GM19467 (cell line): ENCODE measurements around the gene GALNTL6.

Experiments
- ATAC-seq: cut with Tn5 transposase; IDR thresholded peaks from one replicate; pipeline ENCODE4 v1.9.1; 2021; ENCODE audit warnings: mild to moderate bottlenecking, moderate library complexity; ENCODE audit not compliant: unreplicated experiment

The GALNTL6 gene

DNA sequence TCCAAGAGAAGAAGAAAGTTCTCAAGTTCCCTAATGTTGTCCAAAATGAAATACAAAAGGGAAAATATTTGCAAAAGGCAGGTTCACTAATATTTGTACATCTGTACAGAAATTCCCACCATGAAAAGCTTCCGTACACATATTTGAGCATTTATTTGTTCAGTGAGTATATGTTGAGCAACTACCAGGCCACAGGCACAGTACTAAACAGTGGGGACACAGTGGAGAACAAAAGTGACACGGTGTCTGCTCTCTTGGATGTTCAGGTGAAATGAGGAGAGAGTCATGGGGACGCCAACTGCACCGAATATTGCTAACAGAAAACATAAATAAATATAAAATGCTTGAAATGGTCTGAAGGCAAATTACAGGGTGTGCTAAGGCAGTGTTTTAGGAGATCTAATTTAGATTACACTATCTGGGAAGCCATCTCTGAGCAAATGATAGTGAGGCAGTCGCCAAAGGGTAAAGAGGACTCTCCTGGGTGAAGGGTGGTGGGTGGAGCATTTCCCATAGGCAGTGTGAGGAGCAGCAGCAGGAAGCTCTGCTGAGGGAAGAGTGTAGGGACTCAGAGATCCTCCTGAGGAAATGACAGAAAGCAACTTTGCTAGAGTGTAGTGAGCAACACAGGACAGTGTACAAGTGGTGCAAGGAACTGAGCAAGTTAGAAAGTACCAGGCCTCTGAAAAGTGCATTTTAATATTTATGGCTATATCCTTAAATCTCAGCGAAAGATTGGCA lies 375.2 kb downstream of the GALNTL6 start:
- ATAC-seq, result no peak

DNA sequence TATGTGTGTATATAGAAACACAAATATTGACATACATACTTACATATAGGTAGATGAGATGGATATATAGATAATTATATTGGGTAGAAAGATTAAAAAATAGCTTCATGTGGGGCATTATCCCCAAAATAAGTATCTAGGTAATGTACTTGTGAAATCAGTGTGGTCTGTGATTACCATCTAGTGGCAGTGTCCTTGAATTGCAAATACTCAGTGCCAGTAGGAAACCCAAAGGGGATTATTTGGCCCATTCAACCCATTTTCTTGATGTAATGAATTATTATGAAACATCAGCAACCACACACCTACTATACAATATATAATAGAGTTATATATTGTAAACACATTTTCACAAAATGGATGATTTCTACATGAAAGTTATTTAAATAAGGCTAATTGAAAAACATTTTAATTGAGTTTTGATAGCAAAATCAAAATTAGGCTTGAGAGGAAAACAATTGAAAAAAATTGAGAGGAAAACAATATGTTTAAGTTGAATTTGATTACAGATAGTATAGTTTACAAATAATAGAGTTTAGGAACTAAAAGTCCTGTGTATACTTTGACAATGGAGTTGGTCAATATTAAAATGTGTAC lies 389.4 kb downstream of the GALNTL6 start:
- no peak for ATAC-seq

DNA sequence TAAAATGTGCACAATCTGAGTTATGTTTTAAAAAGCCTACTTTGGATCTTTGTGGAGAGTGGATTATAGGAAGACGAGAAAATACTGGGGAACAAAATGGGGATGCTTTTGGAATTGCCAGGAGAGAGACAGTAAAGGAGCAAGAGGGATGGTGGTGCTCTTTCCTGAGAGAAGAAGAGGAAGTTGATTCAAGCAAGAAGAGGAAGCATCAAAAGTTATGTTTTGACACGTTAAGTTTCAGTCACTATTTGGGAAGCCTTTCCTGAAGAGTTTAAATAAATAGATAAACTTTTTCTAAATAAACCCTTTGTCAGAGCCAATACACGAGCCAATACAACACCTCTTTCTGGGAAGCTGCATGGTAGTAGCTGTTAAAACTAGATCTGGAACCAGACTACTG lies 394.1 kb downstream of the GALNTL6 start:
- no peak for ATAC-seq

DNA sequence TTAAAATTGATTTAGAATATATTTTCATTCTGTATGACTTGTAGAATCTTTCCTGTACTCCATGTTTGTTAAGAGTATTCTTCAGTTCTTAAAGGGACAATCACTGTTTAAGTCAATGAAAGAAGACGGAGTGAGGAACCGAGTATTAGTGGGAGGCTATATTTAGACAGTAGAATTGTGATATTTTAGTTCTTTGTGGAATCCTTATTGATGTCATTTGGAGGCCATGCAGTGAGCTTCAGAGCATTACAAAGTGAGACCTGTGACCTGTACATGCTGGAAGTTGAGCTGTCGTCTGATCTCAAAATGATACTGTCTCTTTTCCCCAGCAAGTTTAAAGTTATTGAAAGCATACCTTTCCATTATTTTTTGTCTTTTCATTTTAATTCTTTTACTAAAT lies 394.7 kb downstream of the GALNTL6 start:
- no peak for ATAC-seq

DNA sequence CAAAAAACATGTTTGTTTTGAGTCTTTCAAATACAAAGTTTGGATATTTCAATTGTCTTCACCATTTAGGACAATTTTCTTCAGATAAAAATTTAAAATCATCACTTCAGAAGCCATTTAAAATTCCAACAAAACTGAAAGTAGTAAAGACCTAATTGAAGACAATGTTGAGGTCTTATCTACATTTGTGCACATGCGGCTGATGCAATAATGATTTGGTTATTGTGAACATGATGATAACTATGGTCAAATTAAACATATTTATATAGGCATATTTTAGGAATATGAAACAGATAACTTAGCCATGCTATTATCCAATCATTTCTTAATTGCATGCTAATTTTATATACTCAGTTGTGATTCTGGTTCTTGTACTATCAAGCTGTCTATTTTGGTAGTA lies 407.5 kb downstream of the GALNTL6 start:
- no peak for ATAC-seq

DNA sequence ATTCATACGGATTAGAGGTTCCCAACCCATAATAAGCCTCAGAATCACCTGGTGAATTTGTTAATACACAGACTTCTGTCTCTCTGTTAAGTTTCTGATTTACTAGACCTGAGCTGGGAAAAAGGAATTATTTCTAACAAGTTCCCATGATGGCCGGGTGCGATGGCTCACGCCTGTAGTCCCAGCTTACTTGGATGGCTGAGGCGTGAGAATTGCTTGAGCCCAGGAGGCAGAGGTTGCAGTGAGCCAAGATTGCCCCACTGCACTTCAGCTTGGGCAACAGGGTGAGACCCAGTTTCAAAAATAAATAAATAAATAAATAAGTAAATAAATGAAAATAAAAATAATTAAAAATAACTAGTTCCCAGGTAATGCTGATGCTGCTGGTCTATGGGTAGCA lies 412.3 kb downstream of the GALNTL6 start:
- no peak for ATAC-seq

DNA sequence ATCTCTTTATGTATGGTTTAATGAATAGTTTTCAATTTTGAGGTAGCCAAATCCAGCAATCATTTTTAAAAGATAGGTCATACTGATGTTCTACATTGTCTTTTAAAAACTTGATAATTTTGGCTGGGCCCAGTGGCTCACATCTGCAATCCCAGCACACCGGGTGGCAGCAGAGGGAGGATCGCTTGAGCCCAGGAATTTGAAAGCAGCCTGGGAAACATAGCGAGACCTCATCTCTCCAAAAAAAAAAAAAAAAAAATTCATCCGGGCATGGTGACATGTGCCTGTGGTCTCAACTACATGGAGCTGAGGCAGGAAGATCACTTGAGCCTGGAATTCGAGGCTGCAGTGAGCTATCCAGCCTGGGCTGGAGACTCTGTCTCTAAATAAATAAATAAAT lies 419.8 kb downstream of the GALNTL6 start:
- no peak for ATAC-seq

DNA sequence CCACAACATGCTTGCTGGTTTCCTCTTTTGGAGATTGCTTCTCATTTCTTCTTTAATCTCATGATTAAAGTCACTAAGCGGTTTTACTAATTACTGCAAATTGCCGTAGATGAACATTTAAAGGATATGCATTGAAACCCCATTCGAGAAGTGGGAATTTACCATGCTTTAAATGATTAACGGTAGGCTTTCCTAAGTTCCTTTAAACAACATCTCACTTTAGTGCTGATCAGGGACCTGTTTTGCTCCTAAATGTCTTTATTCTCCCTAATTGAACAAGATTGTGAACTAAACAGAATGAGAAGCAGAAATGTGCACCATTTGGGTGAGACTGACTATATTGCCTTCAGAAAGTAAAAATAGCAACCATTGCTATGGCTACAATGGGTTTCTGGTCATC lies 430.3 kb downstream of the GALNTL6 start:
- ATAC-seq, result no peak

DNA sequence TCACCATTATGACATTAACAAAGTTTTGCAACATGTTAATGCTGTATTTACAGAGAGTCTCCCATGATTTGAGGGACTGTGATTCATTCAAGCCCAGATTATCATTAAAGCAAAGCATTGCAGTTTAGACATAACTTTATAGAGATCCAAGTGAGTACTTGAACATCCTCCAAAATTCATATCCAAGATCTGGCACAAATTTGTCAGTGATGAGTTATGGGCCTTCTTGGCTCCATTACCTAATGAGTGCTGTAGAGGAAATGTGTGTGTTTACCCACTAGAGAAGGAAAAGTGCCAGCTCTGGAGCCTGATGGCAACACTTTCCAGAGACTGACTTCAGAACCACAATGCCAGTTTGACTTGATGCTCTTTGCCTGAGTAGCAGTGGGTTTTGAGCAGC lies 432.3 kb downstream of the GALNTL6 start:
- no peak for ATAC-seq

DNA sequence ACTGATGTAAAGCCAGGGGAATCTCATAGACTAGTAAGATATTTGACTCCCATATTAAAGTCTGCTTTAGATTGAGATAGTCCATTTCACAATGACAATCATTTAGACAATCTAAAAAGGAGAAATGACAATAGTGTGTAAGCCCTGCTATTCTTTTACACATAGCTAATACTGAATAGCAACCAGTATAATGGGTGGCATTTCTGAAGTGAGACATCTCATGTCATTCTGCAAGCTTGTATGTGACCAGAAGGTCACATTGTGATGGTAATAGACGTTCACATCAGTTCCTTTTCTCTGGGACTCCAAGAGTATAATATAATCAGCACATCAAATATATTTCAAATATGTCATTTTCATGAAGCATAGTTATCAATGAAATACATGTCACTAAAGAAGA lies 440.2 kb downstream of the GALNTL6 start:
- no peak for ATAC-seq

DNA sequence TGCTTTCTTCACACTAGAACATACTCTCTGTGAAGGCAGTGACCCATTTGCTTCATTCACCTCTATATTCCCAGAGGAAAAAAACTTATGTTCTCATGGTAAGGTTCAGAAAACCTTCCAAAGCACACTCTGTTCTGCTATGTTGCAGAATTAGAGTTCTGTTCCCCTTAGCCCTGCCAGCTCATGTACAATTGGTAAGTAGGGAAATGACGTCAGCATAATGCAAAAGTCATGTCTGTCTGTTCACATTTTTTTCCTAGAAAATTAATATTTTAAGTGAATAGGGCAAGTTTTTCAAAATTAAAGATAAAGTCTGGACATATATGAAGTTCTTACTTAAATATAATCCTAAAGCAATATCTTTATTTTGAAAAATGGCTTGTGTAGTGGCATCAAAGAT lies 443.6 kb downstream of the GALNTL6 start:
- ATAC-seq, result no peak

DNA sequence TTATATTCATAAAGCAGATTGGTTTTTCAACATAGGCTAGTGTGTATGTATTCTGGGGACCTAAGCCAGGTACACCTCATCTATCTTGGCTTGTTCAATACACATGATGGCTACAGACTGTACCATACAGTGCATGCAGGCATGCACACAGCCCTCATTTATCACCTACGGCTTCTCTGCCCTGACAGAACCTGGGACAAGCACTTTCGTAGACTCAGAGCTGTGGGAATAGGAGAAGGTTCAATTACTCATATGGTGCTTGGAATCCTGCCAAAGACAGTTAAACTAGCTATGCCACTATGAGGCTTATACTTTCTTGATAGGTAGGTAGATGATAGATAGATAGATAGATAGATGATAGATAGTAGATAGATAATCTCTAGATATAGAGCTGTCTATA lies 457.2 kb downstream of the GALNTL6 start:
- no peak for ATAC-seq

DNA sequence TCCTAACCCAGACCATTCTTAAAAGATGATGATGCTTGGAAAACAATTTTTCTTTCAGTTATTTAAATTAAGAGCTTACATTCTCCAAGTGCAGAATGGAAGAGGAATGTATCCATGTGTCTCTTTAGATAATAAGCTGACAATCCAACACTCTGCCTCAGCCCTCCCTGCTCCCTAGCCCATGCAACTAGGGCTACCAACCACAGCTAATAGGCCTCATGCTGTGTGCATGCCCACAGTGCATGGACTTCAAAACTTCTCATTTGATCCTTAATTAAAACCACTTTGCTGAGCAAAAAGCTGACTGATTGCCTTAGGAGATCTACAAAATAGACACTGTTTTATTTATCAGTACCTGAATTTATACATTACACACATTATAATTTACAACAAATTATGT lies 473.9 kb downstream of the GALNTL6 start:
- no peak for ATAC-seq

DNA sequence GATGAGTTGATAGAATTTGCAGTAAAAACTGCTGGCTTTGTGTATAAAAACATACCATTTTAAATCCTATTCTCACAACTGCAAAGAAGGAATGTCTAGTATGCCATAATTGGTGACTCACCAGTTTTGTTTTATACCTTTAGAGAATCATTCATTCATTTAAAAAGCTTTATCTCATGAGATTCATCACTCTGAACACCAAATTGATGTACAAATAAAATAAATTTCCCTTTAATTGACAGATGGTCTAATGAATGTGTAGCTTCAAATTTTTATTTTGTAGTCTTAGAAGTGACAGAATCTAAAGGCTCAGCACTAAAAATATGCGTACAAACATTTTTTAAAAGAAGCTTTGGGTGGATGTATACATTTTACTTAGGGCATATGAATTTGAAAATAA lies 492.5 kb downstream of the GALNTL6 start:
- no peak for ATAC-seq

DNA sequence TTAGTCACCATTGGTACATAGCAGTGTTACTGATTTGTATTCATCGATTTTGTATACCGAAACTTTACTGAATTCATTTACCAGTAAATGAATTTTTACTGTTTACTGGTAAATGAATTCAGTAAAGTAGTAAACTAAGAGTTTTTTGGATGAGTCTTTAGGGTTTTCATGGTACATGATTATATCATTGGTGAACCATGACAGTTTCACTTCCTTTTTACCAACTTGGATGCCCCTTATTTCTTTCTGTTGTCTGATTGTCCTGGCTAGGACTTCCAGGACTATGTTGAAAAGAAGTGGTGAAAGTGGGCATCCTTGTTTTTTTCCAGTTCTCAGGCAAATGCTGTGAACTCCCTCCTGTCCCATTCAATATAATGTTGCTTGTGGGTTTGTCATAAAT lies 494.9 kb downstream of the GALNTL6 start:
- ATAC-seq, result no peak

DNA sequence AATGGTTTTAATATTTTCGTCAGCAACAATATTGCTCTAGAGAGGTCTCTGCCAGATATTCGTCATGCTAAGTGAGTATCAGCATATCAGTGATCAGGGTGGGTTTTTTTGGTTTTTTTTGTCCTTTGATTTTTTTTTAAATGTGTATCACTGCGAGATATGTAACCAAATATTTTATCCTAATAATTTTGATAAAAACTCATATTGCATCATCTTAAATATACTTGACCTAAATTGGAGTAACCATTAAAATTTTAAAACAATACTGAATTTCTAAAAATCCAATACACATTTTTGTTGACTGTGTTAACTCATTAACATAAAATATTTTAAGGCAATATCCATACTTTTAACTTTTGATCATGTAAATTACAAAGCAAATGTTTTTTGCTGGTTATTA lies 498.5 kb downstream of the GALNTL6 start:
- ATAC-seq, result no peak

DNA sequence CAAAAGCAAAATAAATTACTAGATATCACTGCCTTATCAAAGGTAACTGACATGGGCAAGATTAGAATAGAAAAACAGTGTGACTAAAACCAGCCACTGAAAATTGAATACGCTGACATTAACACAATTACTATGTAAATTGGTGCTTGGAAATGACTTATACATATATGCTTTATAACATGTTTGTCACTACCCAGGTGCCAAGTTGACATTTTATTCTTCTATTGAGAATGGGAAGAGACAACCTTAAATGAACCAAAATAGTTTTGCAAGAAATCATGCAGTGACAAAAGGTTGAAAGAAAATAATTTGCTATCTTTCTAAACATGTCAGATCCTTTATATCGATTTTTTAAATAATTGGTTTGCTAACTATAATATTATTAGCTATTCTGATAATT lies 510.1 kb downstream of the GALNTL6 start:
- ATAC-seq, result no peak

DNA sequence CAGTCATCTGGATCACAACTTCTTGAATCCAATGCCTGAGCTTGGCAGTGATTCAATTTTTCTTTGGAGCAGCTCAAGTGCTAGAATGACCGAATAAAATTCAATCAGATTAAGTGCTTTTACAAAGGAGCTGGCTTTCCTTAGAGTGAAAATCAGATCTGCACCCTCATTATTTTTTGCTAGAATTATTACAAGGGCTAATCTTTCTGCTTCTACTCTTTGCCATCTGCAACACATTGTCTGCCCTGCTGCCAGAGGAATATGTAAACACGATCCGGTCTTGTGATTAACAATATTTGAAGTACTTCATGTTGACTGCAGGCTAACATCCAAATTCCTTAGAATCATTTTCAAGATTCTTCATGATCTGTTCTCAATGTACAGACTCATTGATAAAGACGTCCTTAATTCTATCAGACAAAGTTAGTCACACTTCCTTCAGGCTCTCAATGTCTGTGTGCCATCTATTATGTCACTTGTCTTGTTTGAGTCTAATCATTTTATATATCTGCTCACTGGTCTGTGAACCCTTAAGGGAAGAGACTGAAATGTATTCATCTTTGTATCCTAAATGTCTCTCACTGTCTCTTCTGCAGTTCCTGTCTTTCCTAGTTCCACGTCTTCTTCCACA lies 531.2 kb downstream of the GALNTL6 start:
- no peak for ATAC-seq

DNA sequence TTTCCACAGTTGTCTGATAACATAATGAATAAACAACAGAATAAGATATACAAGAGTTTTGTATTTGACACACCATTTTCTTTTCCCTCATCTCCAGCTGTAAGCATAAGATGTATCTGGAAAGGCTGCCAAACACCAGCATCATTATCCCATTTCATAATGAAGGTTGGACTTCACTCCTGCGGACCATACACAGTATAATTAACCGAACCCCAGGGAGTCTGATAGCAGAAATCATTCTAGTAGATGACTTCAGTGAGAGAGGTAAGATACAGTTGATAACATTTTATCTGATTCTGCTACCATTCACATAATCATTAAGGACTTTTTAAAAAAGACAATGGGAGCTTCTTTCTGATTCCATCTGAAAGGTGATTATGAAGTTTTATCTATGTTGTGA lies 535.2 kb downstream of the GALNTL6 start:
- ATAC-seq, result no peak

DNA sequence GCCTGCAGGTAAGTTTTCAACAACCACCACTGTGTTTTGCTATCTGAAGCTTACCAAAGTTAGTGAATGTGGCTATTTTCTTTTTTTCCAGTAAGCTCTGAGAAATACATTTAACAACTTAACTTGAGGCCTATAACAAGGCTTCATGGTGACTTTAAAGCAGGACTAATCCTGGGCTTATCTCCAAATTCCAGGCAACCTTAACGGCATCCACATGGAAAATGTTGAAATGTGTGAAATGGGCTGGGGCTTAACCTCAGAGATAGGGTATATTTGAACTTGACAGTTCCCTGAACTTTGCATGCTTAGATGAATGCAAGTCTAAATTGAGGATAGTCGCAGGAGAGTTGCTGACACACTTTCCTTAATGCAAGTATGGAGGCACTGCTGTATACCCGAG lies 539.2 kb downstream of the GALNTL6 start:
- ATAC-seq, result no peak

DNA sequence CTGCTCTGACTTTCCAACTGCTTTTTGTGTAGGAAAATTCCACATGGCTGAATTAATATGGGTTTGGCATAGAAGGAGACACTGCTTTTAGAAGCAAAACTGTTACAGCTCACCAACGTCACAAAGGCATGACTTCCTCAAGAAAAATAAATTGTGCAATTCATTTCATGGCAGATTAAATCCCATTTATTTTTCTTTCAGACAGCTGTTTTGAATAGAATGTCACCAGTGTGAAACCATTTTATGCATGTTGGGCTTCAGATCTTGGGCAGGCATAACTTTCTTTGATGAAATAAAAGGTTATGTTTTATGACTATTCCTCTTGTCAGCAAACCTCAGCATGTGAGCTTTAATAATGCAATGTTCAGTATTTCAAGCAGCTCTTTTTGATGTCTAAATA lies 542.8 kb downstream of the GALNTL6 start:
- no peak for ATAC-seq

DNA sequence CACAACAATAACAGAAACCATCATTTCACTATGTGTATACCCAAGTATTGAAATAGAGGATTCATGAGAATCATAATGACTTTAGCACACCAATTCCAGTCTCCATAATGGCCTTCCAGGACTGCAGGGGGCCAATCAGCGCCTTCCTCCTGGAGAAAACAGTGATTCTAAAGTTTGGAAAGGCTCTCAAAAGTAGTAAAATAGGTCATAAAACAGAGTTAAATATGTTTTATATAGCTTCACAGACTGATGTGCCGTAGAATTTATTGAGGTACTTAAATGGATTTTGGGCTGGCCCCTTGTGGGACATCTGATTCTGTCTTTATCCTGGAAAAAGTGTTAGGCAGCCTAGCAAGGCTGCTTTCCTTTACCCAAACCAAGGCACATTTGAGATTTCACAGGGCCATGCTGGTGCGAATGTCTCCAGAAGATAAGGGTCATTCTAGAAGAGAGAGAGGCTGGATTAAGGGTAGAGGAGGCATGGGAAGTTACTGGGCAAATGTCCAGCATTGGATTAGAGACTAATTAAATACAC lies 543.9 kb downstream of the GALNTL6 start:
- ATAC-seq, result no peak
